Prostate gland (tissue), 2 donors: ENCODE results near the gene SUN1.

Source experiments
- POLR2A ChIP-seq: fragments of 450-650 bp; IDR thresholded peaks from one replicate; pipeline ENCODE4 v1.6.1; 2016; ENCODE audit warnings: antibody characterized with exemption, mild to moderate bottlenecking
- TF ChIP-seq, protein P1 (sequence below), 4 experiments: fragments of 200-600 bp in 2 of 4; fragments of 450-650 bp in 2 of 4; sonication (generic) in 2 of 4; IDR thresholded peaks; 1 replicate in 3 of 4; 2 replicates in 1 of 4; pipeline ENCODE4 v1.5.1; 2016 to 2019; ENCODE audit warnings: antibody characterized with exemption in 4 of 4, mild to moderate bottlenecking in 2 of 4, moderate library complexity in 2 of 4

GRCh38 chr7:867001-867405, 34.7 kb downstream of the SUN1 start:
- TF ChIP-seq, protein P1, sequence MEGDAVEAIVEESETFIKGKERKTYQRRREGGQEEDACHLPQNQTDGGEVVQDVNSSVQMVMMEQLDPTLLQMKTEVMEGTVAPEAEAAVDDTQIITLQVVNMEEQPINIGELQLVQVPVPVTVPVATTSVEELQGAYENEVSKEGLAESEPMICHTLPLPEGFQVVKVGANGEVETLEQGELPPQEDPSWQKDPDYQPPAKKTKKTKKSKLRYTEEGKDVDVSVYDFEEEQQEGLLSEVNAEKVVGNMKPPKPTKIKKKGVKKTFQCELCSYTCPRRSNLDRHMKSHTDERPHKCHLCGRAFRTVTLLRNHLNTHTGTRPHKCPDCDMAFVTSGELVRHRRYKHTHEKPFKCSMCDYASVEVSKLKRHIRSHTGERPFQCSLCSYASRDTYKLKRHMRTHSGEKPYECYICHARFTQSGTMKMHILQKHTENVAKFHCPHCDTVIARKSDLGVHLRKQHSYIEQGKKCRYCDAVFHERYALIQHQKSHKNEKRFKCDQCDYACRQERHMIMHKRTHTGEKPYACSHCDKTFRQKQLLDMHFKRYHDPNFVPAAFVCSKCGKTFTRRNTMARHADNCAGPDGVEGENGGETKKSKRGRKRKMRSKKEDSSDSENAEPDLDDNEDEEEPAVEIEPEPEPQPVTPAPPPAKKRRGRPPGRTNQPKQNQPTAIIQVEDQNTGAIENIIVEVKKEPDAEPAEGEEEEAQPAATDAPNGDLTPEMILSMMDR (IDR thresholded peaks at IDR 0.05) = no peak
- TF ChIP-seq POLR2A = peak; percentile 37
